HG03432 (cell line): ENCODE data around the gene DAPK1.
"Not testable (repeated sequence)": the region's sequence is repeated elsewhere in the genome, so short reads cannot be mapped to it uniquely, and the experiment has no call there.

Experiments used
- ATAC-seq: cut with Tn5 transposase; IDR thresholded peaks from one replicate; pipeline ENCODE4 v1.9.1; 2021; ENCODE audit warnings: mild to moderate bottlenecking, moderate library complexity; ENCODE audit not compliant: unreplicated experiment

Gene DAPK1

GRCh38 chr9:87540444-87541105 lies 42.9 kb downstream of the DAPK1 start:
- no peak for ATAC-seq

GRCh38 chr9:87541663-87542062 lies 44.0 kb downstream of the DAPK1 start:
- ATAC-seq = no peak

GRCh38 chr9:87542141-87542540 lies 44.5 kb downstream of the DAPK1 start:
- no peak for ATAC-seq

- no peak for ATAC-seq
These were observed 45.6 kb downstream of the DAPK1 start for GRCh38 chr9:87543251-87543650.

GRCh38 chr9:87545858-87546257 lies 48.2 kb downstream of the DAPK1 start:
- no peak for ATAC-seq

- no peak for ATAC-seq
These were observed 49.0 kb downstream of the DAPK1 start for GRCh38 chr9:87546704-87547103.

GRCh38 chr9:87547671-87548081 lies 50.0 kb downstream of the DAPK1 start:
- ATAC-seq = no peak

- ATAC-seq = no peak
These were observed 50.5 kb downstream of the DAPK1 start for GRCh38 chr9:87548159-87548558.

GRCh38 chr9:87549088-87549487 lies 51.4 kb downstream of the DAPK1 start:
- ATAC-seq = not testable (repeated sequence)

GRCh38 chr9:87549791-87550190 lies 52.1 kb downstream of the DAPK1 start:
- ATAC-seq = no peak

- ATAC-seq = no peak
These were observed 52.7 kb downstream of the DAPK1 start for GRCh38 chr9:87550253-87550954.

- no peak for ATAC-seq
These were observed 54.1 kb downstream of the DAPK1 start for GRCh38 chr9:87551772-87552217.

- no peak for ATAC-seq
These were observed 56.7 kb downstream of the DAPK1 start for GRCh38 chr9:87554171-87554910.

- ATAC-seq = no peak
These were observed 57.3 kb downstream of the DAPK1 start for GRCh38 chr9:87554976-87555375.

GRCh38 chr9:87556039-87556438 lies 58.4 kb downstream of the DAPK1 start:
- ATAC-seq = no peak

GRCh38 chr9:87556821-87557220 lies 59.2 kb downstream of the DAPK1 start:
- ATAC-seq = no peak

GRCh38 chr9:87557996-87558395 lies 60.3 kb downstream of the DAPK1 start:
- peak; percentile 43 for ATAC-seq

- ATAC-seq = no peak
These were observed 61.0 kb downstream of the DAPK1 start for GRCh38 chr9:87558606-87559190.

- no peak for ATAC-seq
These were observed 64.4 kb downstream of the DAPK1 start for GRCh38 chr9:87562062-87562461.

GRCh38 chr9:87562530-87563170 lies 65.0 kb downstream of the DAPK1 start:
- ATAC-seq = no peak

- ATAC-seq = no peak
These were observed 66.4 kb downstream of the DAPK1 start for GRCh38 chr9:87564111-87564510.
